ENCODE results near the gene CLIC4.

DNA sequence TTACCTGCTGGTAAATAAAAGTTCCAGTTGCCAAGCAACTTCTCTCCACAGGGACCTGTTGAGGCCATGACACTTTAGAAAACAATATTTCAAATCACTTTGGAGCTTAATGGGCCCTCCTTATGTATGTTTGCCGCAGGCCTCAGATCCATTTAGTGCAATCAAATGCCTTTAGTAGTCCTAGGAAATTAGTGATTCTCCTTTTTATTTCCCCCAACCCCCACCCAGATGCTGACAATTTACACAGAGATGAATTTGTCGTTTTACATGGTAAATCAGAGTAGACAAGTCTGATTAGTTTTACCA lies 83.6 kb downstream of the CLIC4 start:
- no peak for TF ChIP-seq POLR2A (IDR thresholded peaks at IDR 0.05; ENCODE audit: low read depth, low read length)
- TF ChIP-seq SPI1 (IDR thresholded peaks at IDR 0.05; ENCODE audit: low read depth, low read length): no peak
- TF ChIP-seq POLR2AphosphoS5 (IDR thresholded peaks at IDR 0.05; ENCODE audit: low read depth, low read length): no peak
- no peak for TF ChIP-seq PAX5 (IDR thresholded peaks at IDR 0.05; ENCODE audit: insufficient read depth, low read length, severe bottlenecking)
- no peak for TF ChIP-seq TAF1 (IDR thresholded peaks at IDR 0.05; ENCODE audit: low read depth, low read length)
- TF ChIP-seq POU2F2 (IDR thresholded peaks at IDR 0.05; ENCODE audit: low read depth, low read length): no peak
